ENCODE data around the gene SLC5A5. TPM values are rescaled to one million over a fixed set of nuclear protein-coding genes. Genes with fewer than 3 reads are reported as not detected.

The SLC5A5 gene
- total and polyA plus RNA-seq, 10 of the 15 experiments (the other 5 are each of a cell fraction or from before 2014, with no cell fraction given) = 0.02 to 0.08 (median 0.05) TPM; not detected in 3

DNA sequence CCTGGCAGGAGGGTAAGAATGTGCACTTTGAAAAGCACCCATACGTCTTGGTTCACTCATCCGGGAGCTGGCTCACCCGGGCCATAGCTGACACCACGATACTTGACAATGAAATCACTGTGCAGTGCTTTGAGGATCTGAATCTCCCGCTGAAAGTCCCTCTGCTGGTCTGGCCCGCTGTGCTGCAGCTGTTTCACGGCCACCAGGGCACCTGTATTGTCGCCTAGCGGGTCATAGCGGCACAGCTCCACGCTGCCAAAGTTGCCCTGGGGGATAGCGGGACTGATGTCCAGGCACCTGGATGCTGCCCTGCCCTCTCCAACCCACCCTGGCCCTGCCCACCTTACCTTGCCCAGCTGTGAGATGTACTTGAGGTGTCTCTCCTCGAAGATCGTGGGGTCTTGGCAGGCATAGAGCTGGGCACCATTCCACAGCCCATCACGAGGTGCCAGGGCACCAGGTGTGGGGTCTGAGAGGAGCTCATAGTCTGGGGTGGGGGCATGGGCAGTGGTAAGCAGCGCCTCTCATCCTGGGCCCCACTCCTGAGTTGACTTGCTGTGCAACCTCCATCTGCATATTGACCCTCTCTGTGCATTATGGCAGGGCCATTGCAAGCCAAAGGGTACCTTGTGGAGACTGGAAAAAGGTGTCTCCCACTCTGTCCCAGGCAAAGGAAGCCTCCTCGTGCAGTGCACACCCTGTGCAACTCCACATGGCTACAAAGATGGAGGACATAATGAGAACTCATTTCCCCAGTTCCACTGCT lies 39.1 kb upstream of the SLC5A5 start:
- Histone ChIP-seq H3K9me3 (replicated peaks; ENCODE audit: control insufficient read depth, insufficient read depth, low read length) (no peaks in the 10 kb centered on the region; the same call in 2 of the 3 replicates), H3K4me2 (ENCODE audit: control insufficient read depth, insufficient read depth) (no peak overlapping the region), H3K4me3 (no peak overlapping the region), H3K79me2 (ENCODE audit: control insufficient read depth, insufficient read depth, low read length) (no peaks in the 10 kb centered on the region), H2AFZ (ENCODE audit: control insufficient read depth, low read depth, low read length) (no peak overlapping the region), H3K4me1 (ENCODE audit: control insufficient read depth, insufficient read depth, low read length) (no peaks in the 10 kb centered on the region), H3K9ac (ENCODE audit: control insufficient read depth, insufficient read depth, low read length) (no peak overlapping the region), H3K36me3 (ENCODE audit: control insufficient read depth in 2 of 2, insufficient read depth in 2 of 2, low read length in 1 of 2) (peaks cover 6 to 13% of the 10 kb centered on the region in 2 experiments), H3K27ac (ENCODE audit: control insufficient read depth, insufficient read depth) (no peak overlapping the region), H4K20me1 (ENCODE audit: control insufficient read depth, insufficient read depth) (no peaks in the 10 kb centered on the region), H3K27me3 (replicated peaks in 1 of 2; ENCODE audit: control insufficient read depth in 2 of 2, insufficient read depth in 2 of 2, low read length in 1 of 2) (no peaks in the 10 kb centered on the region)
- intact Hi-C loops (cut with micrococcal nuclease; ENCODE audit: unreplicated experiment) (no loop called here), in situ Hi-C loops (cut with MboI) (no loop called here)
- BruUV-seq (replicated peaks) = no TSS peak
- ChIA-PET CTCF (no interaction called here), SMC1A (ENCODE audit: uncharacterized antibody, unreplicated experiment) (no interaction called here), POLR2A (interaction anchor here (0.6 kb wide), 1 partner anchor 99 kb away, joined by 5 read pairs; no protein-coding TSS in a partner anchor), RAD21 (ENCODE audit: unreplicated experiment) (no interaction called here)
- ATAC-seq = no peak
- no peak for DNase-seq (ENCODE audit: low read depth, low spot score)
- TF ChIP-seq ETV6 (conservative IDR thresholded peaks at IDR 0.05 in 1 of 2, IDR thresholded peaks at IDR 0.05 in 1 of 2; ENCODE audit: borderline replicate concordance in 1 of 2, low read depth in 1 of 2) = no peak
- no peak for TF ChIP-seq HDAC2 (IDR thresholded peaks at IDR 0.05)
- TF ChIP-seq NFXL1 (IDR thresholded peaks at IDR 0.05; ENCODE audit: borderline replicate concordance) = no peak
- 0 out of 2 replicates have a peak, but pooled peaks have one; percentile 47 for TF ChIP-seq ZBTB33 (IDR thresholded peaks at IDR 0.05)
- WGBS (ENCODE audit: insufficient coverage, insufficient replicate concordance, low lambda C conversion rate, missing lambda C conversion rate) = 94% methylated on average over 17 of the region's 17 CpGs
- no peak for FAIRE-seq
